HepG2 (cell line): ENCODE measurements around the gene SDF2. TPM values are rescaled to one million over a fixed set of nuclear protein-coding genes. Genes with fewer than 3 reads are reported as not detected.

Experiments
- BHLHE40 ChIP-seq: IDR thresholded peaks from 2 replicates; pipeline ENCODE4 v1.6.1; 2011; ENCODE audit warnings: low read length, improper control_type of control experiment
- DNMT3B ChIP-seq: conservative IDR thresholded peaks from 2 replicates; pipeline ENCODE4 v1.6.1; 2016; ENCODE audit warnings: missing biosample characterization, control low read depth
- HNF1B ChIP-seq: sonication (generic); formaldehyde crosslinking; IDR thresholded peaks from 2 replicates; pipeline ENCODE4 v1.5.1; 2020; ENCODE audit warnings: mild to moderate bottlenecking, moderate library complexity, missing genetic modification reagents
- MBD4 ChIP-seq: IDR thresholded peaks from 2 replicates; pipeline ENCODE4 v1.6.1; 2012; ENCODE audit warnings: low read length, inconsistent platforms, borderline replicate concordance
- MXD4 ChIP-seq: IDR thresholded peaks from 2 replicates; pipeline ENCODE4 v1.6.1; 2016; ENCODE audit warnings: mild to moderate bottlenecking, missing biosample characterization, missing genetic modification reagents
- NFE2L2 ChIP-seq: fragments of 150-350 bp; IDR thresholded peaks from 2 replicates; pipeline ENCODE4 v1.6.1; 2014; ENCODE audit warnings: low read length
- NFIC ChIP-seq: IDR thresholded peaks from 2 replicates; pipeline ENCODE4 v1.6.1; 2012; ENCODE audit warnings: mild to moderate bottlenecking, low read length, inconsistent platforms
- POGZ ChIP-seq: sonication (generic); formaldehyde crosslinking; IDR thresholded peaks from 2 replicates; pipeline ENCODE4 v1.4.0; 2020; ENCODE audit warnings: mild to moderate bottlenecking, missing genetic modification reagents
- RAD51 ChIP-seq: fragments of 450-650 bp; IDR thresholded peaks from 2 replicates; pipeline ENCODE4 v1.6.1; 2016; ENCODE audit warnings: borderline replicate concordance
- ZBTB33 ChIP-seq: sonication (generic); formaldehyde crosslinking; IDR thresholded peaks from 2 replicates; pipeline ENCODE4 v1.4.0; 2020; ENCODE audit warnings: missing genetic modification reagents
- ZFP37 ChIP-seq: sonication (generic); formaldehyde crosslinking; IDR thresholded peaks from 2 replicates; pipeline ENCODE4 v1.4.0; 2020; ENCODE audit warnings: missing genetic modification reagents, borderline replicate concordance
- ZNF501 ChIP-seq: sonication (generic); formaldehyde crosslinking; IDR thresholded peaks from 2 replicates; pipeline ENCODE4 v1.5.1; 2020; ENCODE audit warnings: mild to moderate bottlenecking, moderate library complexity, missing genetic modification reagents
- ZNF678 ChIP-seq: sonication (generic); formaldehyde crosslinking; IDR thresholded peaks from 2 replicates; pipeline ENCODE4 v1.4.0; 2020; ENCODE audit warnings: mild to moderate bottlenecking, missing genetic modification reagents
- ZNF782 ChIP-seq: sonication (generic); formaldehyde crosslinking; IDR thresholded peaks from 2 replicates; pipeline ENCODE4 v1.4.0; 2020; ENCODE audit warnings: missing genetic modification reagents, mild to moderate bottlenecking, borderline replicate concordance
- ZNF850 ChIP-seq: sonication (generic); formaldehyde crosslinking; conservative IDR thresholded peaks from 2 replicates; pipeline ENCODE4 v1.9.0; 2021; ENCODE audit warnings: mild to moderate bottlenecking, missing genetic modification reagents
- polyA plus RNA-seq, 8 experiments: library from polyadenylated mRNA; depleted of rRNA in 3 of 8; stranded (reverse) in 7 of 8; unstranded in 1 of 8; fragments of >200 nt; fragmentation: Illumina TruSeq in 4 of 8; extraction: Trizol in 4 of 8; gene quantifications; 2 replicates each; pipeline versions ENCODE4 v1.2.1 to v1.2.3, GENCODE V29; 2011 to 2016; ENCODE audit warnings: low read depth in 4 of 8, missing spikeins in 1 of 8, mixed read lengths in 1 of 8; ENCODE audit not compliant: insufficient read depth in 1 of 8
- total RNA-seq, 5 experiments: library from RNA; depleted of rRNA; stranded (reverse); fragments of >200 nt; fragmentation: Illumina TruSeq; extraction: Trizol; gene quantifications; 2 replicates each; pipeline ENCODE4 v1.2.3, GENCODE V29; 2016; ENCODE audit warnings: low read depth in 1 of 5
- TF ChIP-seq, protein P1 (sequence below): sonication (generic); formaldehyde crosslinking; IDR thresholded peaks from 2 replicates; pipeline ENCODE4 v1.4.0; 2020; ENCODE audit warnings: missing genetic modification reagents
- TF ChIP-seq, protein P2 (sequence below): sonication (generic); formaldehyde crosslinking; IDR thresholded peaks from 2 replicates; pipeline ENCODE4 v1.4.0; 2020; ENCODE audit warnings: missing genetic modification reagents, borderline replicate concordance

Gene SDF2
- total and polyA plus RNA-seq, 2 of the 13 experiments (the other 11 are each of a cell fraction or from before 2014, with no cell fraction given) = 58.2 to 58.4 TPM

GRCh38 chr17:28698253-28698941 lies 36.7 kb upstream of the SDF2 start (continued):
- TF ChIP-seq MXD4 (CRISPR knock-in tag) (peak; percentile 76), ZNF850 (CRISPR knock-in tag) (no peak), ZNF678 (no peak), HNF1B (CRISPR knock-in tag) (peak; percentile 90), ZFP37 (CRISPR knock-in tag) (no peak; the same call in 1 of the 2 replicates), RAD51 (no peak), NFE2L2 (no peak), NFIC (no peak), BHLHE40 (peak; percentile 12), ZBTB33 (CRISPR knock-in tag) (peak; percentile 45; the same call in 1 of the 2 replicates), ZNF782 (no peak), MBD4 (no peak), ZNF501 (CRISPR knock-in tag) (peak; percentile 89), DNMT3B (CRISPR knock-in tag) (peak; percentile 54; the same call in 1 of the 2 replicates), POGZ (CRISPR knock-in tag) (peak; percentile 56; the same call in 1 of the 2 replicates)
- TF ChIP-seq, protein P1, sequence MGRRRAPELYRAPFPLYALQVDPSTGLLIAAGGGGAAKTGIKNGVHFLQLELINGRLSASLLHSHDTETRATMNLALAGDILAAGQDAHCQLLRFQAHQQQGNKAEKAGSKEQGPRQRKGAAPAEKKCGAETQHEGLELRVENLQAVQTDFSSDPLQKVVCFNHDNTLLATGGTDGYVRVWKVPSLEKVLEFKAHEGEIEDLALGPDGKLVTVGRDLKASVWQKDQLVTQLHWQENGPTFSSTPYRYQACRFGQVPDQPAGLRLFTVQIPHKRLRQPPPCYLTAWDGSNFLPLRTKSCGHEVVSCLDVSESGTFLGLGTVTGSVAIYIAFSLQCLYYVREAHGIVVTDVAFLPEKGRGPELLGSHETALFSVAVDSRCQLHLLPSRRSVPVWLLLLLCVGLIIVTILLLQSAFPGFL = no peak
- TF ChIP-seq, protein P2, sequence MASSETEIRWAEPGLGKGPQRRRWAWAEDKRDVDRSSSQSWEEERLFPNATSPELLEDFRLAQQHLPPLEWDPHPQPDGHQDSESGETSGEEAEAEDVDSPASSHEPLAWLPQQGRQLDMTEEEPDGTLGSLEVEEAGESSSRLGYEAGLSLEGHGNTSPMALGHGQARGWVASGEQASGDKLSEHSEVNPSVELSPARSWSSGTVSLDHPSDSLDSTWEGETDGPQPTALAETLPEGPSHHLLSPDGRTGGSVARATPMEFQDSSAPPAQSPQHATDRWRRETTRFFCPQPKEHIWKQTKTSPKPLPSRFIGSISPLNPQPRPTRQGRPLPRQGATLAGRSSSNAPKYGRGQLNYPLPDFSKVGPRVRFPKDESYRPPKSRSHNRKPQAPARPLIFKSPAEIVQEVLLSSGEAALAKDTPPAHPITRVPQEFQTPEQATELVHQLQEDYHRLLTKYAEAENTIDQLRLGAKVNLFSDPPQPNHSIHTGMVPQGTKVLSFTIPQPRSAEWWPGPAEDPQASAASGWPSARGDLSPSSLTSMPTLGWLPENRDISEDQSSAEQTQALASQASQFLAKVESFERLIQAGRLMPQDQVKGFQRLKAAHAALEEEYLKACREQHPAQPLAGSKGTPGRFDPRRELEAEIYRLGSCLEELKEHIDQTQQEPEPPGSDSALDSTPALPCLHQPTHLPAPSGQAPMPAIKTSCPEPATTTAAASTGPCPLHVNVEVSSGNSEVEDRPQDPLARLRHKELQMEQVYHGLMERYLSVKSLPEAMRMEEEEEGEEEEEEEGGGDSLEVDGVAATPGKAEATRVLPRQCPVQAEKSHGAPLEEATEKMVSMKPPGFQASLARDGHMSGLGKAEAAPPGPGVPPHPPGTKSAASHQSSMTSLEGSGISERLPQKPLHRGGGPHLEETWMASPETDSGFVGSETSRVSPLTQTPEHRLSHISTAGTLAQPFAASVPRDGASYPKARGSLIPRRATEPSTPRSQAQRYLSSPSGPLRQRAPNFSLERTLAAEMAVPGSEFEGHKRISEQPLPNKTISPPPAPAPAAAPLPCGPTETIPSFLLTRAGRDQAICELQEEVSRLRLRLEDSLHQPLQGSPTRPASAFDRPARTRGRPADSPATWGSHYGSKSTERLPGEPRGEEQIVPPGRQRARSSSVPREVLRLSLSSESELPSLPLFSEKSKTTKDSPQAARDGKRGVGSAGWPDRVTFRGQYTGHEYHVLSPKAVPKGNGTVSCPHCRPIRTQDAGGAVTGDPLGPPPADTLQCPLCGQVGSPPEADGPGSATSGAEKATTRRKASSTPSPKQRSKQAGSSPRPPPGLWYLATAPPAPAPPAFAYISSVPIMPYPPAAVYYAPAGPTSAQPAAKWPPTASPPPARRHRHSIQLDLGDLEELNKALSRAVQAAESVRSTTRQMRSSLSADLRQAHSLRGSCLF (CRISPR knock-in tag) = no peak
